ENCODE data around the gene PIEZO2.

PIEZO2 gene

DNA sequence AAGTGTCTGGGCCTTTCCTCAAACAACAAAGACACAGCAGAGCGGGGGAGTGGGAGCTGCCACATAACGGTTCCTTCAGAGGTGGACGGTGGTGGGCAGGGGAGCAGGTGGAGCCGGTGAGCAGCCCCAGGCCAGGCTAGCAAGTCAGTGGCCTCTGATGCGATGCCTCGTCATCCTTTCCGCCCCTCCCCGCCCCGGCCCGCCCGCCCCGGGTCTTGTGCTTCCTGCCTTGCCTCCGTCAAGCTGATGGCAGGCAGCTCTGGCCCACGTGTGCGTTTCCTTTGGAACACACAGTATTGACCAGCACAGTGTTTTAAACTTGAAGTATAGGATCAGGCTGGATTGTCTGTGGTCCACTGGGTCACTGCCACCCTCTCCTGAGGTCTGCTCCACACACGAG lies 38.9 kb downstream of the PIEZO2 start:
- no peak for DNase-seq

DNA sequence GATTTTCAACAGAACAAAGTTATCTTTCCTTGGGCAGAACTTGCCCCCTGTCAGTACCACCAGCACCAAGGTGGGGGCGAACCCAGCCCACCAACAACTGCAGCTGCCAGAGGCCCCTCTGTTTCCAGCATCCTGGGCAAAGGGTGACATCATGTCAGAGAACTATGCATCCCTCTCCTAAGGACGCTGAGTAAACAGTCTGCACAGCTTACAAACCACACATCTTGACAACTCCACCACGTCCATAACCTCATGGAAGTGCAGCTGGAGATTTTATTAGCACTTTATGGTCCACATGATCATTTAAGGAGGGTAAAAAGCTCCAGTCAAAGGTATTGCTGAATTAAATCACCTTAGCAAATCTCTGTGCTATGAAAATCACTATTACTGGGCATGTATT lies 40.4 kb downstream of the PIEZO2 start:
- DNase-seq: no peak

DNA sequence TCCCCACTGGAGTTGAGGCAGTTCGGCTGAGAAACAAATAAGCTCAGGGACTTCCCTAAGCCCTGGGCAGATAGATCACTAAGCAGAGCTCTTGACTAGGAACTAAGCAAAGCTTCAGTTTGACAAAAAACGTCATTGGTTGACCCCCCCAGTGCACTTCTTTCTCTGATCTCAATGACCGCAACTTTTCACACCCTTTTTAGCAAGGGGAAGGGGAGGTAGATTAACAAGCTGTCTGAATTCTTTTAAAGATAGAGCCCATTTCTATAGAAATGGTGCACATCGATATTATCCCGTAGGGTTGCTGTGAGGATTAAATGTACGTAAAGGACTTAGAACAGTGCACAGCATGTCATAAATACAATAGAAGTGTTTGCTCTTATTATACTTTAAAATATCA lies 42.5 kb downstream of the PIEZO2 start:
- no peak for DNase-seq

DNA sequence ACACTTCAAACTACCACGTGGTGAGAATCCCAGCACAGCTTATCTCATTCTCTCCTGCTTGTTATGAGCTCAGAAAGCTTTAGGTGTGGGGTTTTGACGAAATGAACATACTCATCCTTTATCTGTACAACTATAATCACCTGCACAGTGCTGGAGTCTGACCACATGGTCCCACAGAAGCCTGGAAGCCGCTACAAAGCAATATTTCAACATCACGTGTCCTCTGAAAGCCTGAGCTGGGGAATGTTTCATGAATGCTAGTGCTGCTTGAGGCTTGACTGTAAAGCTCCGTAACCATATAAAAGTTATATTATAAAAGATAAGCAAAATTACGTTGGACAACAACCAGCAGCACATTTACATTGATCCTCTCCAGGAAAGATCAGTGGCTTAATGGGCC lies 43.9 kb downstream of the PIEZO2 start:
- no peak for DNase-seq

DNA sequence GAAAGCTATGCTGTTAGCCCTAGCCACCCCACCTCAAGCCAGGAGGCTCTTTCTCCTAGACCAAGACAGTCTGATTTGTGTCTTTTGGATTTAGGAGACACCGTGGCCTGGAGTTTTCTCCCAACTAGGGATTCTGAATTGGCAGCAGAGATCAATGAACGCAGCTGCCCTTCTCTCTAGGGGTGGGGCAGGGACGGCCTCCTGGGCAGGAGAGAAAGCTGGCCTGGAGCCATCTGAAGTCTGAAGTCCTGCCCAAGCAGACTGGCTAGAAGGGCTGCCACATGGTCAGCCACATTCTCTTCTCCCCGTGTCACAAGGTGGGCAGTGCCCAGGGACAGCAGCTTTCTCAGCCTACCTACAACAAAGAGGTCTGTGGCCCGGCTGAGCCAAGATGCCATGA lies 45.1 kb downstream of the PIEZO2 start:
- DNase-seq: no peak

- DNase-seq: no peak
These were observed 52.3 kb downstream of the PIEZO2 start for GRCh38 chr18:11096839-11097750.

GRCh38 chr18:11096411-11096810 lies 53.0 kb downstream of the PIEZO2 start:
- DNase-seq: no peak

DNA sequence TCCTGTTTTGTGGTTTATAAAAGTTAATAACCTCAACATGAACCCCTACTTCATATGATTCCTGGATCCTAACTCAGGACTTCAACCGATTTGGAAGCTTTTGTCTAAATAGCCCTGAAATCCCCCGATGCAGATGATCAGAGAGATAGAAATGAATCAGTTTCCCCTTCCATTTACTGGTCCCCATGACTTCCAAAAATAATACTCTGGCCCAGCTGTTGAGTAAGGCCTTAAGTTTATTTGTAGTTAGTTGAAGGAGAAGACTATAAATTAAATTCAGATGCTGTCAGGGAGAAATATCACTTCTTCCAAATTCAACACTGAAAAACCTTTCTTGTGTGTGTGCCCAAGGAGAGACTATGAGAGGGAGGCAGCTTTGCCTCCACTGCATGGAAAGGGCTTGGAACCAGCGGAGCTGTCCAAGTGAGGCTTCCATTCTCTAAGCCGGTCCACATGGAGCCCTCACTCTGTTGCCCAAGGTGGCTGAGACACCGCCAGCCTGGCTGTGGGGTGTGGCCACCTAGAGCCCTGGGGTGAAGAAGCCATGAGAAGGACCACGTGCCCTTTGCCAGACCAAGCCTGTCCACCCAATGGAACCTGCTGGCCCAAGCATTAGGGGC lies 53.6 kb downstream of the PIEZO2 start:
- no peak for DNase-seq

- no peak for DNase-seq
These were observed 54.2 kb downstream of the PIEZO2 start for GRCh38 chr18:11095211-11095610.

DNA sequence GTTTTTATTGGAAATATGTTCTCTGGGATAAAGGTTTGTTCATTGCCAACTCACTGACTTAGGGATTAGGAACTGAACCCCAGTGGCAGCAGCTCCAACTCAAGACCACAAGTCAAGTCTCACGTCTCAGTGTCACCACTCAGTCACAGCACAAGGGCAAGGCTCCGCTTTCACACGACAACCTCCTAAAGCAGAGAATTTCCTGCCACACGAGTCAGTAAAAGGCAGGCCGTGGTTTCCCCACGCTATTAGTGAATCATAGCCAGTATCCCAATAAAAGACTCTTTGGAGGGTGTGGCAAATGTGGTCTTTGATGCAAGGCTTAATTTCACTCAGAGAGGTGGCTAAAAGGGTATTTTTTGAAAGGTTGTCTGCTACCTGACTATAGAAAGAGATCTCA lies 57.6 kb downstream of the PIEZO2 start:
- DNase-seq: no peak

DNA sequence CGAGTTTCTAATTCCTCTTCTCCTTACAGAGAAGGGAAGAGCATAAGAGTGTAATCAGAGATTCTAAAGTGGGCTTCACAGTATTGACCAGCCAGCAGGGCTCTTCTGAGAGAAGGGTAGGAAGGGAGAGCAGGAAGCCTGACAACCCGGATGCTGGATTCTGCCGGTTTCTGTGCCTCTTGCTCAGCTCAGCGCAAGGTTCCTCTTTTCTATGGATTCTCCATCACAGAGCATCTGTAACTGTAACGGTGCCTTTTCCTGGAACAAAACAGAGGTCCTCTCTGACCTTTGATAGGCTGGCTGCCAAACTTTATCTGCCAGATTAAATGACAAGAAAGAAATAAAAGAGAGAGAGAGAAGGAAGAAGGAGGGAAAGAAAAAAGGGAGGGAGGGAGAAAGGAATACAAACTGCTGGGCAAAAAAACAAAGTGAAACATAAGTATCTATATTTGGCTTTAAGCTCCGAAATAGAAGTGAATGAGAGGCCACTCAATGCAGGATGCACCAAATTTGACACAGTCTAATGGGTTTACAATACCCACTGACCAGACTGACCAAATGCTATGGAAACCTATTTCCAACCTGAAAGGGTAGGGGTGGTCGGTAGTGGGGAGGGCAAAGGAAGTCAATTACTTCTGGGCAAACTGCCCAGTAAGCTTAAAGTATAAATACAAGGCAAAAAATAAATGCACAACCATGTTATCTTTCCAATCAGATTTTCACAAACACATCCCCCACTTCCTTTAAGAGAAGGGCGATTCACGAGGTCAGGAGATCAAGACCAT lies 59.2 kb downstream of the PIEZO2 start:
- DNase-seq: no peak

GRCh38 chr18:11081009-11081532 lies 68.3 kb downstream of the PIEZO2 start:
- no peak for DNase-seq

DNA sequence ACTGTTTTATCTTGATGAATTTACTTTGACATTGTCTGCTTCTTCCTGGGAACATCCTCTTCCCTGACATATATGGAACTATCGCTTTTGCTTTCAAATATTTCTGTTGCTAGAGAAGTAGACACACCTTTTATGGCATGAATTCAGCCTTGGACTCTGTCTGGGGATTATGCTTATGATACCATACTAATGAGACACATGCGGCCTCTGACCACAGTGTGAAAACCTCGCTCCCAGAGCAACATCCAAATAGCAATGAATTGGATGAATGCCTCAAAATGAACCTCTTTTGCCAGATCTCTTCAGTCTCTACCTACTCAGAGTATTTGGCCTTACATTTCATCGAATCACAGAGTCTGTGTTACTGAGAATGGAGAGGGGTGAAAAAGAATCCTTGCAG lies 70.9 kb downstream of the PIEZO2 start:
- no peak for DNase-seq

- DNase-seq: no peak
These were observed 71.7 kb downstream of the PIEZO2 start for GRCh38 chr18:11077548-11078187.

DNA sequence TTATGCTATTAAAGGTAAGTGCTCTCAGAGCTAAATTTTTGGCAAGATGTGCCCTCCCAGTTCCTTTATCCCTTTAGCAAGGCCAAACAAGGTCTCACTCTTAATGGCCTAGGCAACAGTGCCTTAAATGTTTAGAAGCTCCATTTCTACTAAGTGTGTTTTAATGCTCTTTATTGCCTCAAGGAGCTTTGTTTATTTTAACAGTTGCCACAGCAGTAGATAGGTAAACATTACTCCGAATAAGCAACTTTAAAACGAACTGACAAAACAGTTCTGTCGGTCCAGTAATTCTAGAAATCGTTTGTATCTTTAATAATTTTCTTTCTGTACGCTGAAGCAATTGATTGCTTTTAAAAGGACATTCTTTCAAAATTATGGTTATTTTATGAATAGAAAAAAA lies 74.5 kb downstream of the PIEZO2 start:
- DNase-seq: no peak

GRCh38 chr18:11073971-11074370 lies 75.4 kb downstream of the PIEZO2 start:
- DNase-seq: no peak

GRCh38 chr18:11072632-11073031 lies 76.7 kb downstream of the PIEZO2 start:
- no peak for DNase-seq

- DNase-seq: no peak
These were observed 78.1 kb downstream of the PIEZO2 start for GRCh38 chr18:11071300-11071699.

- DNase-seq: no peak
These were observed 78.8 kb downstream of the PIEZO2 start for GRCh38 chr18:11070593-11070992.

- no peak for DNase-seq
These were observed 83.3 kb downstream of the PIEZO2 start for GRCh38 chr18:11066038-11066437.

- no peak for DNase-seq
These were observed 84.5 kb downstream of the PIEZO2 start for GRCh38 chr18:11064727-11065460.

GRCh38 chr18:11064106-11064505 lies 85.3 kb downstream of the PIEZO2 start:
- no peak for DNase-seq
